ENCODE measurements around the gene ZNF541.
A peak's percentile ranks its signal among the peaks of the same experiment; 100 is the strongest.
"Not testable (repeated sequence)": the region's sequence is repeated elsewhere in the genome, so short reads cannot be mapped to it uniquely, and the experiment has no call there.

The ZNF541 gene

DNA sequence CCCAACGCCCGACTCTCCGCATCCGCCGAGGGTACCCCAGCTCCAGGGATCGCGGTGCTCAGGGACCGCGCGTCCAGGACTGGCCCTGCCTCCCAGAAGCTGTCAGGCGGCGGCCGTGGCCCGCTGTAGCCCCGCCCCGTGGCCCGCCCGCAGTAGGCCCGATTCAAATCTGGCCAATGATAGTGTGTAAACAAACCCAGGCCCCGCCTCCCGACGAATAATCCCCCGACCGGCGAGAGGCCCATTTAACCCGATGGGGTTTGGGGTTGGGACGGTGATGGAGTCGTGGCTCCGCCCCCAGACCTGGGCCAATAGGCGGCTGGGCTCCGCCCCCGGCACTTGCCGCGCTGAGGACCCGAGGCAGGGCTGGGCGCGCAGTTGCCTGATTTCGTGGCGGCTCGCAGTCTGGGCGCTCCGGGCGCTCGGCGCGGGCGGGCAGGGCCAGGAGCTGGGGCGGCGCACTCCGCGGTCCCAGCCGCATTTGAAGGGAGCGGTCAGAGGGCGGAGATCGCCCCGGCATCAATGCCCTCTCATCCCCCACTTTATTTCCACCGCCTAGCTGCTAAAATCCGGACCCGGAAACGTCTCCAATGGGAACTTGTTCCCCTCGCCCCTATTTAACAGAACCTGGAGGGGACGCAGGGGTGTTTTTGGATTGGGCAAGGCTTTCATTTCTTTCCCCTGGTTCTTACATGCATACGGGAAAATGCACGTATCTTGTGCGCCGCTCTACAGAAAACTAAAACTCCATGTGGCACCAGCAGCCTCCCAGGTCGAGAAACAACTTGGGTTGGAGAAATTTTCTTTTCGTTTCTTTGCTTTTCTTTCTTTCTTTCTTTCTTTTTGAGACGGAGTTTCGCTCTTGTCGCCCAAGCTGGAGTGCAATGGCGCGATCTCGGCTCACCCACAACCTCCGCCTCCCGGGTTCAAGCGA lies 27.6 kb upstream of the ZNF541 start:
- DNase-seq (ENCODE audit: low spot score), result peak; percentile 99

DNA sequence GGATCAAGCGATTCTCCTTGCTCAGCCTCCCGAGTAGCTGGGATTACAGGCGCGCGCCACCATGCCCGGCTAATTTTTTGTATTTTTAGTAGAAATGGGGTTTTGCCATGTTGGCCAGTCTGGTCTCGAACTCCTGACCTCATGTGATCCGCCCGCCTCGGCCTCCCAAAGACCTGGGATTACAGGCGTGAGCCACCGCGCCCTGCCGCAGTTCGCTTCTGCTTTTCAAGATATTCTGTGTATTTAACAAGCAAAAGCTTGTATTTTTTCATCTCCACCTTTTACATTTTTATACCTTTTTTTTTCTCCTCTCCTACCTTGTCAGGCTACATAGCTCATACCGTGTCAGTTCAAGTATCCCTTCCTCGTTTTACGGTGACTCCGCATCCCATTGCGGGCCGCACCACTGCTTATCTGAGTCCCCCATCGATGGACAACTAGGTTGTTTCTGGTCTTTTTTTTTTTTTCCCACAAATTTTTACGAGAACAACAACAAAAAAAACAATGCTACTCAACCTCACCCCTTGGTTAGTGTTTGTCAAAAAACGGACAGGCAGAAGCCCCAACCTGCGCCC lies 26.8 kb upstream of the ZNF541 start:
- not testable (repeated sequence) for DNase-seq (ENCODE audit: low spot score)

DNA sequence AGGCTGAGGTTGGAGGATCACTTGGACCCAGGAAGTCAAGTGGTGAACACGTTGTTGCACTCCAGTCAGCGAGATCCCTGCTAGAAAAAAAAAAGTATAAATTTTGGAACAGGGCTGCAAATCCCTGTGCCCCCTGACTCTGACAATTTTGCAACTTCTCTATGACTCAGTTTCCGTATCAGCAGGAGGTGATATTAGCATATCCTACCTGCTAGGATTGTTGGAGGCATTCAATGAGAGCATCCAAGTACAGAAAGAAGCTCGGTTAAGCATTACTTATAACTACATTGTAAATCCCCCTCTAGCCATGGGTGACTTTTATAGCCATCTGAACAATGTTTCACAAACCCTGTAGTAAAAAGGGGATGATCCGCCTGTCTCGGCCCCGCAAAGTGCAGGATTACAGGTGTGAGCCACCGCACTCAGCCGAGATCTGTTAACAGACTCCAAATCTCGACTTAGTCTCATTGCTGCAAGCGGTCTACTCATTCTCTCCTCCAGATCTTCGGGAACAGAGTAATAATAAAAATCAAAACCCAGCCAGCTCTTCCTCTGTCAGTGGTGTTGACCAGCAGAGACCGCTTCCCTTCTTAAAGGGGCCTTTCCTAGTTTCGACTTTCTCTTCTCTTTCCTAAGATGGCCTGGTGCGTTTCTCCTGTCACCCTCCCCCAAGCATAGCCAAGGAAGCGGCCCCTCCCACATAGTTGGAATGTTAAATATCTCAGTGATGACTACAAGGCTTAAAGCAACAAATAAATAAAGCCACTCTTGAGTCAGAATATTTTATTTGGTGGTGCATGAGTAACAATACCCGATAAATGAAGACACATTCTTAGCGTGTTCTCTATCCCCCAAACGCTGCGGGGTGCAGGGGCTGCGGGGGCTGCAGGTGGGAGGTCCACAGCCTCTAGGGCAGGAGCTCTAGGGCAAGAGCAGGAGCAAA lies 25.7 kb upstream of the ZNF541 start:
- peak; percentile 37 for DNase-seq (ENCODE audit: low spot score)

DNA sequence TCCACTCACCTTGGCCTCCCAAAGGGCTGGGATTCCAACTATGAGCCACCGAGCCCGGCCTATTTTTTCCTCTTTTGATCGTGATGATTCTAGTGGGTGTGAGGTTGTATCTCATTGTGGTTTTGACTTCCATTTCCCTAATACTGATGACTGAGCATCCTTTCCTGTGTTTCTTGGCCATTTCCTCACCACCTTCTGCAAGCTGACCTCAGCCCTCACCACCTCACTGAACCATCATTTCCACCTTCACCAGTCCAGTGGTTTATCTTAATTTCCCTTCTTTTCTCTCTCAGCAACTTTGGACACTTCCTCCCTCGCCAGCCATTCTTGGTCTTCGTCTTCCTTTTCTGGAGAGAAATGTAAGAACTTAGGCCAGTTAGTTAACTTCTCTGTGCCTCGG lies 23.0 kb upstream of the ZNF541 start:
- DNase-seq (ENCODE audit: low spot score), result no peak

DNA sequence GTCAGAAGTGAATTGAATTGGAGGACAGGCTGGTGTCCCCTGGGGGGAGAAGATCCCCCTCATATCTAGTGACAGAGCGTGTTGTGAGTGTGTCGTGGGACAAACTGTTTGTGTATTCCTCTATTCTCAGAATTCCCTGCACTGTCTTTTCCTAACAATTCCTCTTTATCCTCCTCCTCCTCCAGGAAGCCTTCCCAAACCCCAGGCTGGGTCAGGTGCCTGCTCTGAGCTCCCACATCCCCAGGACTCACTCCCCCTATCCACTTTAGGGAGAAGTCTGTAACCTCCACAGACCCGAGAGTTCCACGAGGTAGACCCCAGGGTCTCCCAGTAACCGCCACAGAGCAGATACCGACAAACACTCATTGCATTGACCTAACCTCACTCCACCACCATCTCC lies 20.9 kb upstream of the ZNF541 start:
- DNase-seq (ENCODE audit: low spot score), result no peak

DNA sequence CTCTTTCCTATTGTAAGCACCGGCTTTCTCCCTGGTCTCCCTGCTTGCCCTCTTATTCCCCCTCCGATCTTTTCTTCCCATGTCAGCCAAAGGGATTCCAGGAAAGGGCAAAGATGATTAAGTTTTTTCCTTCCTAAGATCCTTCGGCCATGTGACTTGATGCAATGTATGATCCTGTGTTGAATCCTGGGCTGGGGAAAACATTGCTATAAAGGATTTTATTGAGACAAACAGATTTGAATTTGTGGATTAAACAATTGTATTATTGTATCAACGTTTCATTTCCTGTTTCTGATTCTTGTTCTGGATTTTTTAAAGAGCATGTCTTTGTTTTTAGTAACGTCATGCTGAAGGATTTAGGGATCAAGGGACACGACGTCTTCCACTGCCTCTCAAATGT lies 16.9 kb upstream of the ZNF541 start:
- DNase-seq (ENCODE audit: low spot score), result no peak

DNA sequence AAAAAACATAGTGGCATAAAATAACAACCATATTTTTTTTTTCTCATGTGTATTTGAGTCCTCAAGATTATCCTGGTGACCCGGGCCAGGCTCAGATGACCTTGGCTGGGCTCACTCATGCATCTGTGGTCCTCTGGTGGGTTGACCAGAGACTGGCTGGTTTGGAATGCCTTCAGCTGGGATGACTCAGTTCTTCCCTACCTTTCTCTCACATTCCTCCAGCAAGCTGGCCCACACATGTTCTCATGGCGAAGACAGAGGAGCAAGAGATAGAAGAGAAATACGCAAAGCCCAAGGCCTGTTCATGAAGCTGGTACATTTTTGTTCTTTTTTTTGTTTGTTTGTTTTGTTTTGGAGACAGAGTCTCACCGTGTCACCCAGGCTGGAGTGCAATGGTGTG lies 14.3 kb upstream of the ZNF541 start:
- DNase-seq (ENCODE audit: low spot score), result no peak

DNA sequence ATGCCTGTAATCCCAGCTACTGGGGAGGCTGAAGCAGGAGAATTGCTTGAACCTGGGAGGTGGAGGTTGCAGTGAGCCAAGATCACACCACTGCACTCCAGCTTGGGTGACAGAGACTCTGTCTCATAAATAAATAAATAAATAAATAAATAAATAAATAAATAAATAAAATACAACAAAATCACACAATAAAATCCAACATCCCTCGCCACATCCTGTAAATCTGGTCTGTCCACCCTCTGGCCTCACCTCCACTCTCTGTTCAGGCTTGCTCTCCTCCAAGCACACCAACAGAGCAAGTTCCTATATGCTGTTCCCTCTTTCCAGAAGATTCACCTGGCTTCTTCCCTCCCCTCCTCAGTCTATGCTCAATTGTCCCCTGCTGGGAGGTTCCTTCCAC lies 10.2 kb upstream of the ZNF541 start:
- not testable (repeated sequence) for DNase-seq (ENCODE audit: low spot score)

DNA sequence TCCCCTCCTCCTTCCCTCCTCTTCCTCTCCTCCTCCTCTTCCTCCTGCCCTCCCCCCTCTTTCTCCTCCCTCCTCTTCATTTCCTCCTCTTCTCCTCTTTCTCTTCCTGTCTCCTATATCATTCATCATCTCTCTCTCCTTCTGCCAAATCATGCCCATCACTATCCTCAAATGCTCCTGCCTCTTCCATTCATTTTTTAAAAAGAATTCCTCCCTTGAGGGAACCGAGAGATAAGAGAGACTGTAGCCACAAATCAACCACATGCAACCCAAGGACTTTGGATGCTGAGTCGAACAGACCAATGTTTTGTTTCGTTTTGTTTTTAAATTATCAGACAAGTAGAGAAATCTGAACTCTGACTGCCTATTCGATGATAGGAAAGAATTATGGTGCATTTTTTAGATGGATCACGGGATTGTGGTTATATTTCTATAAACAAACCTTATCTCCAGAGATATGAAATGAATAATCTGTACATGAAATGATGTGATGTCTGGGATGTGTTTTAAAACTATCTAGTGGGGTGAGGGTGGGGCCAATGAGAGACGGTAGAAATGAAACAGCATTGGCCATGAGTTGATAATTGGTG lies 9.5 kb upstream of the ZNF541 start:
- no peak for DNase-seq (ENCODE audit: low spot score)

DNA sequence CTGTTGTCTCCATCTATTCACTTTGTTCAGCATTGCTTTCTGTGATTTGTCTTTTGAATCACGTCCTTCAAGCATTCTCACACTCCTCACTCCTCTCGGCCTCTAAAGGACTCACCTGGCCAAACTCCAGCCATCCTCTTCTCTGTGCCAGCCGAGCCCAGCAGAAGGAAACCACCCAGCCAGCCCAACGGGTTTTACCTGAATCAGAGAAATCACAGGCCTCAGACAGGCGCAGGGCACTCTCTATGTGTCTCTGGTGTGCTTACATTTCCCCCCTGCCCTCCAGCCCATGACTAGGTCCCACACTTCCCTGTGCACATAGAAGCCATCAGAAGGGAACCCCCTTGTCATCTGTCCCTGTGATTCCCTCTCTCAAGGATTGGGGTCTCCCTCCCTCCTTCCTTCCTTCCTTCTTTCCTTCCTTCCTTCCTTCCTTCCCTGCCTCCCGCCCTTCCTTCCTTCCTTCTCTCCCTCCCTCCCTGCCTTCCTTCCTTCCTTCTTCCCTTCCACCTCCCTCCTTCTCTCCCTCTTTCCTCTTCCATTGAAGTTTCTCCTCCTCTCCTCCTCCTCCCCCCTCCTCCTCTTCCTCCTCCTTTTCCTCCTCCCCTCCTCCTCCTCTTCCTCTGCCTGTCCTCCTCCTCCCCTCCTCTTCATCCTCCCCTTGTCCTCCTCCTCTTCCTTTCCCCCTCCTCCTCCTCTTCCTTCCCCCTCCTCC lies 8.8 kb upstream of the ZNF541 start:
- DNase-seq (ENCODE audit: low spot score), result no peak

DNA sequence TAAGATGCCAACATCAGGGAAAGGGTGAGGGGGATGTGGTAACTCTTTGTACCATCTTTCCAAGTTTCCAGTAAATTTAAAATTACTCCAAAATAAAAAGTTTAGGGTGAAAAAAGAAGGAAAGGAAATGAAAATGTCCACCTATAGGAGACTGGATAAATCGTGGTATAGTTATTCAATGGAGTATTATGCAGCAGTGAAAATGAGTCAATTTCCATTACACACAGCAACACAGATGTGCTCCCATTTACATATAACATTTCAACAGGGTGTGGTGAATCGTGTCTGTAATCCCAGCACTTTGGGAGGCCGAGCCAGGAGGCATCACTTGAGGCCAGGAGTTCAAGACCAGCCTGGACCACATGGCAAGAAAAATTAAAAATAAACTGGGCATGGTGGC lies 7.4 kb upstream of the ZNF541 start:
- no peak for DNase-seq (ENCODE audit: low spot score)

DNA sequence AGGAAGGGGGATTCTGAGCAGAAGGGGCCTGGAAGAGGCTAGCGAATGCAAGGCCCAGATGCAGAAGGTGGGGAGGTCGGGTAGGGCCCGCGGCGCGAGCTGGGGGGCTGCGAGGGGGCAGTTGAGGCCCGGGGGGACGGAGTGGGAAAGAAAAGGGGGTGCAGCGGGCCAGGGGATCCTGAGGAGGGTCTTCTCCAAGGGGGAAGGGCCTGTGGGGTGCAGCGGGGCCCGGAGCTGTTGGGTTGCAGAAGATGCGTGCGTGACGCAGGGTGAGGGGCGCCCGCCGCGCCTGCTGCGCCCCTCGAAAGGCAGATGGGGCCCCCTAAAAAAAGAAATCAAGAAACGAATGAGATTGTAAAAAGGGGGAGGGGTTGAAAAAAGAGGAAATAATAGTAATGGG lies 313 bp downstream of the ZNF541 start:
- DNase-seq (ENCODE audit: low spot score), result no peak

DNA sequence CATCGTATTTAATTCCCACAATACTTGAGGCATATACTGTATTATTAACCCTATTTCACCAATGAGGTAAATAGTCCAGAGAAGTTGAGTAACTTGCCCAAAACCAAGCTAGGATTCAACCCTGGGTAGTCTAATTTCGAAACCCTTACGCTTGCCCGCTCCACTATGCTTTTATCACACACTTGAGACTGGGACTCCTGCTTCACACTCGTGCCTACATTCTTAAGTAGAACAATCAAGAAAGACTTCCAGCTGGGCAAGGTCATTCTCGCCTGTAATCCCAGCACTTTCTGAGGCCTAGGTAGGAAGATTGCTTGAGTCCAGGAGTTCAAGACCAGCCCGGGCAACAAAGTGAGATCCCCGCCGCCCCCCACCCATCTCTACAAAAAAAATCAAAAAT lies 3.6 kb downstream of the ZNF541 start:
- no peak for DNase-seq (ENCODE audit: low spot score)

DNA sequence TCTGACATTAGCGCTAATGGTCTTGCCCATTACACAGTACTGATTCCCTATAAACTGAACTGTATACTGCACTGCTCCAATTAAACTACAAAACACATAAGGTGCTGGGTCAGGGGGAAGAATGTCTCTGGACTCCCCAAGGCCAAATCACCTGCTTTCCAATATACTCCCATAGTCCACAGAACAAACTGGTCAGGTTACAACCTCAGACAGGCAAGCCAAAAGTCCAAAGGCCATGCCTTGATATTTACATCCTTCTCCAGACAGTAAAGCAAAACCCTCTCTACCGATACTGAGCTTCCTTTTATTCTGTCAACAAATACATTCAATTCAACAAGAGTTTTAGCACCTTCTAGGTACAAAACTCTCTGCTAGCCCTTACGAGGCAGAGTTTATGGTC lies 8.9 kb downstream of the ZNF541 start:
- no peak for DNase-seq (ENCODE audit: low spot score)

DNA sequence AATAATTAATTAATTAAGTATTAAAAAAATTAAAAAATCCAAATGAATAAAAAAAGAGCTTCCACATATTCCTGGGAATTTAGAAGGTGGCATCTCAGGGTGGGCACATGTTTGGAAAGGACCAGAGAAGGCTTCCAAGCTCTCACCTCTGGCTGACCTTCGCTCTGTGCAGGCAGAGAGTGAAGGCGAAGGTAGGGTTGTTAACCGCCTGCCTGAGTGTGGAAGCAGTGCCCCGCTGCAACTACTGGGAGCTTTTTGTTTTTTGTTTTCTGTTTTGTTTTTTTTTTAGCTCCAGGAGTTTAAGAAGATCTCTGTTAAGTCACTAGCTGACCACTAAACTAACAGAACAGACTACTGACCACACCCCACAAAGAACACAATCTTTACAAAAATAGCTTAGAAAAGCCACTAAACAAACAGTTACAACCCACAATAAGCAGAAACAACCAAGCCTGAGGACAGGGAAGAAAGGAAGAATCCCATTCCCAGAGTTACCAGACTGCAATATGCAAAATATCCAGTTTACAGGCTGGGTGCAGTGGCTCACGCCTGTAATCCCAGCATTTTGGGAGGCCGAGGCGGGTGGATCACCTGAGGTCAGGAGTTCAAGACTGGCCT lies 11.4 kb downstream of the ZNF541 start:
- DNase-seq (ENCODE audit: low spot score), result no peak

DNA sequence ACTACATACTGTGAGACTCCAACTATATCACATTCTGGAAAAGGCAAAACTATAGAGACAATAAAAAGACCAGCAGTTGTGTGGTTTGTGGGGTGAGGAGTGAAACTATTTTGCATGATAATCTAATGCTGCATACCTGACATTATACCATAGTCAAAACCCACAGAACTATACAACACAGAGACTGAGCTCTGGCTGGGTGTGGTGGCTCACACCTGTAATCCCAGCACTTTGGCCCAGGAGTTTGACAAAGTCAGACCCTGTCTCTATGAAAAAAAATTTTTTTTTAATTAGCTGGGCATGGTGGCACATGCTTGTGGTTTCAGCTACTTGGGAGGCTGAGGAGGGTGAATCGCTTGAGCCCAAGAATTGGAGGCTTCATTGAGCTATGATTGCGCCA lies 11.9 kb downstream of the ZNF541 start:
- no peak for DNase-seq (ENCODE audit: low spot score)

DNA sequence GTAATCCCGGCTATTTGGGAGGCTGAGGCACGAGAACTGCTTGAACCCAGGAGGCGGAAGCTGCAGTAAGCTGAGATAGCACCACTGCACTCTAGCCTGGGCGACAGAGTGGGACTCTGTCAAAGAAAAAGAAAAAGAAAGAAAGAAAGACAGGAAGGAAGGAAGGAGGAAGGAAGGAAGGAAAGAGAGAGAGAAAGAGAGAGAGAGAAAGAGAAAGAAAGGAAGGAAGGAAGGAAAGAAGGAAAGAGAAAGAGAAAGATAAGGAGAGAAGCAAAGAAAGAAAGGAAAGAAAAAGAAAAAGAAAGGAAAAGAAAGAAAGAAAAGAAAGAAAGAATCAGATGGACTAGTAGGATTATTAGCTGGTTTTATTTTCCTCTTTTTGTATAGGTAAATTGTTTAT lies 22.8 kb downstream of the ZNF541 start:
- DNase-seq (ENCODE audit: low spot score), result no peak

DNA sequence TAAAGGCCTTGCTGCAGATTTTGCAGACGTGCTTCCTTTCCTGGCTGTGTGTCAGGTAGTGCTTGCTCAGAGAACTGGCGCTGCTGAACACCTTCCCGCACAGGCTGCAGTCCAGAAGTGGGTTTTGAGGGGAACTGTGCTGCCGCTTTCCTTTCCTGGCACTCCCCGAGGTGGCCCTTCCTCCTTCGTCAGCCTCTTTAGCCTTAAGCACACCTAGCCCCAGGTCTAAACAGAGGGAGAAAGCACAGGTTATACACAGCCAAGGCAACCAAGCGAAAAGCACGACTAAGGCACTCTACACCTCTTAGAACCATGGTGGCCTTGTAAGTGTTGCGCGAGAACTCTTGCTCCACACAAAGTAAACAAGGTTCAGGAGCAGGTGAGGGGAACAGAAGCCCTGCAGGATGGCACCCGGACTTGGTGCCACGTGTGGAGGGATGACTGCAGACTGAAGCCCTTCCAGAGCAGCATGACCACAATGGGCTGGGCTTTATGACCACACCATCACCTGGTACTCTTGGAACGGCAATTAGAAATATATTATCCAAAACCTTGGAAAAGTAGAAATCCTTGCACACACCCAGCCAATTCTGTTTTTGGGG lies 23.6 kb downstream of the ZNF541 start:
- DNase-seq (ENCODE audit: low spot score), result no peak

DNA sequence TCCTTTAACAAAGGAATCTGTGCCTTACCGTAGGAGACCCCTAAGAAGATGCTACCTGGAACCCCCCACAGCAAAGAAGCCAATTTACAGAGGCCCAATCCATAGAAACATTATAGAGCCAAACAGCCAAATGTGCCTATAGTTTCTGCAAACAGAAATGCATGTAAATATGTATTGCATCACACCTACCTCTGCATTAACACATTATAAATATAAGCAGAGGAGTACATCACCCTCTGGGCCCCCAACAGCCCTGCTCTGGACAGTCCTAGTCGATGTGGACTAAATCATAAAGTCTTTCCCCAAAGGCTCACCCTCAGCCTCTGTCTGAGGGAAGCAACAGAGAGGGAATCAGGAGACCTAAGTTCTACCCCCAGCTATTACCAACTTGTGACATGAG lies 25.7 kb downstream of the ZNF541 start:
- DNase-seq (ENCODE audit: low spot score), result no peak

DNA sequence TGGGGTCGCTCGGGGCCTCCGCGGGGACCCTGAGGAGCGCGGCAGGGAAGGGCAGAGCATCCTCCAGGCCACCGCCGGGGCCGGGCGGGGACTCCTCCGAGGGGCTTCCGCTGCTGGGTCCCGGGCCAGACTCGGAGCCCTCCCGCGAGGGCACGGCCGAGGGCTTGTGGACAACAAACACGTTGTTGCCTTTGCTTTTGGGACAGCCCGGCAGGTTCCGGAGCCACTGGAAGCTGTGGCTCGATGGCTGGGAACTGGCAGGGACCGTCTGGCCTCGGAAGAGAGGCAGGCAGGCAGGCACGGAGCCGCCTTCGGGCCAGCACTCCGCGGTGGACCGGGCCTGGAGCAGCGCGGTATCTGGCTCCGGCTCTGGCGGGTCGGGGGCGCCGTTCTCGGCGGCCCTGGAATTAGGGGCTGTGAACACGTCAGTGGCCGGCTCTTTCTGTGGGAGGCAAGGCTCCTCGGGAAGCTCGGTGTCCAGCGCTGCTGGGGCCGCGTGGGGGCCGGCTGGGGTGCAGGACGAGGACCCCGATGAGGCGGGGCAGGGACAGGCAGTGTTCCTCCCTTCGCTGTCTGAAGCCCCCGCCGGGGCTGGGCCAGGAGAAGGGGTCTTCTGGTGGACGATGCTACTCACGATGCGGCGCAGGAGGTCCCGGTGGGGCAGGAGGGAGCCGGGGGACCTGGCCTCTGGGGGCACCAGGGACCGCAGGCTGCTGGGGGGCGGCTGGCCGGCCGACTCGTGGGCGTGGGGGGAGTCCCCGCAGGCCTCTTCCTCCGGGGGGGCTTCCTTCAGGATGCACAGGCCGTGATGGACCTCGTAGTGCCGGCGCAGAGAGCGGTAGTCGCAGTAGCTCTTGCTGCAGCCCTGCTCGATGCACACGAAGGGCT lies 27.6 kb downstream of the ZNF541 start:
- DNase-seq (ENCODE audit: low spot score), result no peak
